ENCODE measurements around the gene DEUP1. TPM values are rescaled to one million over a fixed set of nuclear protein-coding genes. Genes with fewer than 3 reads are reported as not detected.

DEUP1 gene
- total and polyA plus RNA-seq, 9 of the 15 experiments (the other 6 are each of a cell fraction or from before 2014, with no cell fraction given), result 1.4 to 10.9 (median 9.3) TPM

DNA sequence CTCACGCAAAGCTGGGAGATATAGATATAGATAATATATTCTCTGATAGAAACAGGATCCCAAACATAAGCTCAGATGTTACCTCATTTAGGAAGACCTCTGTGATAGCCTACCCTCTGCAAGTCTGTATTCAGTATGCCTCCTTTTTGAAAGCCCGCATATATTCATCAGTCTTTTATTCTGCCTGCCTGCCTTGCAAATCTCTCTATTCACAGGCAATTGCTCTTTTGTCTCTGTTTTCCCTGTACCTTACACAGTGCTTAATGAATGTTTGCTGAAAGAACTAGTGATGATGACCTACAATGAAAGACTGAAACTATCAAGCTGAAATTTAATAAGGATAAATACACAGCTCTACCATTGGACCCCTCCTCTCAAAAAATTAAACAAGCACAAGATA is 18.4 kb downstream of the DEUP1 start:
- no peaks in the 10 kb centered on the region; the same call in 1 of the 2 replicates for H3K9me3 ChIP-seq (replicated peaks; ENCODE audit: control insufficient read depth, insufficient read depth, low read depth, low read length)
- intact Hi-C loops (cut with micrococcal nuclease), result no loop called here
- CTCF ChIA-PET (ENCODE audit: low intra/inter-chr PET ratio), result no interaction called here
- in situ Hi-C loops (cut with MboI), result no loop called here
- no peaks in the 10 kb centered on the region for H3K27me3 ChIP-seq (ENCODE audit: control insufficient read depth in 2 of 2, insufficient read depth in 2 of 2, low read length in 2 of 2)
- no peak overlapping the region for H3K4me2 ChIP-seq (ENCODE audit: insufficient read depth, low read length)
- 34% methylated on average over 2 of the region's 2 CpGs for WGBS (ENCODE audit: insufficient coverage, low coverage, missing lambda C conversion rate)
- no peaks in the 10 kb centered on the region for H3K79me2 ChIP-seq (ENCODE audit: control insufficient read depth, insufficient read depth, low read length)
- no peak overlapping the region for H2AFZ ChIP-seq (ENCODE audit: low read depth, low read length)
- ATAC-seq (no peak), DNase-seq (ENCODE audit: extremely low read depth in 1 of 4, low spot score in 3 of 4) (no peak), FAIRE-seq (no peak)
- no peak for TF ChIP-seq CCAR2 (IDR thresholded peaks at IDR 0.05; ENCODE audit: low read depth, low read length)
- no peak for TF ChIP-seq ZBTB17 (CRISPR knock-in tag; IDR thresholded peaks at IDR 0.05)
- no peak for TF ChIP-seq SMAD3 (CRISPR knock-in tag; conservative IDR thresholded peaks at IDR 0.05)
- no peak for TF ChIP-seq PRPF4 (IDR thresholded peaks at IDR 0.05; ENCODE audit: insufficient read depth, low read depth, low read length, poor library complexity, severe bottlenecking)
- no peak for TF ChIP-seq ZNF431 (CRISPR knock-in tag; IDR thresholded peaks at IDR 0.05)
- no peak for TF ChIP-seq ZNF785 (CRISPR knock-in tag; IDR thresholded peaks at IDR 0.05)
- TF ChIP-seq, protein P1, sequence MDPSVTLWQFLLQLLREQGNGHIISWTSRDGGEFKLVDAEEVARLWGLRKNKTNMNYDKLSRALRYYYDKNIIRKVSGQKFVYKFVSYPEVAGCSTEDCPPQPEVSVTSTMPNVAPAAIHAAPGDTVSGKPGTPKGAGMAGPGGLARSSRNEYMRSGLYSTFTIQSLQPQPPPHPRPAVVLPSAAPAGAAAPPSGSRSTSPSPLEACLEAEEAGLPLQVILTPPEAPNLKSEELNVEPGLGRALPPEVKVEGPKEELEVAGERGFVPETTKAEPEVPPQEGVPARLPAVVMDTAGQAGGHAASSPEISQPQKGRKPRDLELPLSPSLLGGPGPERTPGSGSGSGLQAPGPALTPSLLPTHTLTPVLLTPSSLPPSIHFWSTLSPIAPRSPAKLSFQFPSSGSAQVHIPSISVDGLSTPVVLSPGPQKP (CRISPR knock-in tag; IDR thresholded peaks at IDR 0.05), result no peak
- no peak for TF ChIP-seq ZNF696 (CRISPR knock-in tag; conservative IDR thresholded peaks at IDR 0.05)
- TF ChIP-seq CBX5 (IDR thresholded peaks at IDR 0.05; ENCODE audit: borderline replicate concordance, low read depth), result no peak
- TF ChIP-seq, protein P2, sequence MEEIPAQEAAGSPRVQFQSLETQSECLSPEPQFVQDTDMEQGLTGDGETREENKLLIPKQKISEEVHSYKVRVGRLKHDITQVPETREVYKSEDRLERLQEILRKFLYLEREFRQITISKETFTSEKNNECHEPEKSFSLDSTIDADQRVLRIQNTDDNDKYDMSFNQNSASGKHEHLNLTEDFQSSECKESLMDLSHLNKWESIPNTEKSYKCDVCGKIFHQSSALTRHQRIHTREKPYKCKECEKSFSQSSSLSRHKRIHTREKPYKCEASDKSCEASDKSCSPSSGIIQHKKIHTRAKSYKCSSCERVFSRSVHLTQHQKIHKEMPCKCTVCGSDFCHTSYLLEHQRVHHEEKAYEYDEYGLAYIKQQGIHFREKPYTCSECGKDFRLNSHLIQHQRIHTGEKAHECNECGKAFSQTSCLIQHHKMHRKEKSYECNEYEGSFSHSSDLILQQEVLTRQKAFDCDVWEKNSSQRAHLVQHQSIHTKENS (CRISPR knock-in tag; IDR thresholded peaks at IDR 0.05), result no peak
- TF ChIP-seq FOXK1 (CRISPR knock-in tag; IDR thresholded peaks at IDR 0.05; ENCODE audit: borderline replicate concordance), result no peak
- TF ChIP-seq, protein P3, sequence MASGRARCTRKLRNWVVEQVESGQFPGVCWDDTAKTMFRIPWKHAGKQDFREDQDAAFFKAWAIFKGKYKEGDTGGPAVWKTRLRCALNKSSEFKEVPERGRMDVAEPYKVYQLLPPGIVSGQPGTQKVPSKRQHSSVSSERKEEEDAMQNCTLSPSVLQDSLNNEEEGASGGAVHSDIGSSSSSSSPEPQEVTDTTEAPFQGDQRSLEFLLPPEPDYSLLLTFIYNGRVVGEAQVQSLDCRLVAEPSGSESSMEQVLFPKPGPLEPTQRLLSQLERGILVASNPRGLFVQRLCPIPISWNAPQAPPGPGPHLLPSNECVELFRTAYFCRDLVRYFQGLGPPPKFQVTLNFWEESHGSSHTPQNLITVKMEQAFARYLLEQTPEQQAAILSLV (tag; IDR thresholded peaks at IDR 0.05), result no peak
- H3K4me3 ChIP-seq, result no peak overlapping the region
- no TSS peak for BruUV-seq (replicated peaks)
- H3K27ac ChIP-seq (ENCODE audit: extremely low read depth, low read depth, low read length), result no peak overlapping the region
- no peaks in the 10 kb centered on the region for H4K20me1 ChIP-seq (replicated peaks; ENCODE audit: control insufficient read depth, insufficient read depth, low read length)
- H3K9ac ChIP-seq (ENCODE audit: insufficient read depth in 1 of 2, low read depth in 2 of 2, low read length in 2 of 2), result no peak overlapping the region
- H3K4me1 ChIP-seq (replicated peaks in 1 of 2; ENCODE audit: control insufficient read depth in 2 of 2, insufficient read depth in 2 of 2, low read length in 2 of 2), result peaks cover 0 to 12% of the 10 kb centered on the region in 2 experiments; a peak in 2 of 5 replicates
- POLR2A ChIA-PET, result interaction anchor here (1.1 kb wide), 1 partner anchor 18 kb away, joined by 3 read pairs; no protein-coding TSS in a partner anchor
- H3K9me1 ChIP-seq (ENCODE audit: control insufficient read depth, insufficient read depth, low read length), result no peaks in the 10 kb centered on the region
- H3K36me3 ChIP-seq (ENCODE audit: control insufficient read depth, insufficient read depth, low read length), result no peaks in the 10 kb centered on the region
